Colonic mucosa (tissue), 4 donors: ENCODE measurements around the gene NOS1. TPM values are rescaled to one million over a fixed set of nuclear protein-coding genes. Genes with fewer than 3 reads are reported as not detected.

ENCODE experiments used
- DNase-seq: peaks from one replicate; pipeline ENCODE4 v3.0.0-alpha.2; 2020
- H3K27ac ChIP-seq: fragments of 200-600 bp; one replicate; pipeline ENCODE4 v1.8.0; 2021
- H3K27me3 ChIP-seq: fragments of 200-600 bp; one replicate; pipeline ENCODE4 v1.8.0; 2021
- H3K36me3 ChIP-seq: fragments of 200-600 bp; one replicate; pipeline ENCODE4 v1.8.0; 2021
- H3K4me1 ChIP-seq: fragments of 200-600 bp; one replicate; pipeline ENCODE4 v1.8.0; 2021; ENCODE audit warnings: mild to moderate bottlenecking
- H3K4me3 ChIP-seq: fragments of 200-600 bp; one replicate; pipeline ENCODE4 v1.8.0; 2021
- H3K9ac ChIP-seq, 2 donors: one replicate each; pipeline ENCODE4 v1.7.0; 2013; ENCODE audit warnings: control low read depth in 2 of 2, low read depth in 2 of 2, low read length in 2 of 2
- H3K9me3 ChIP-seq: fragments of 200-600 bp; one replicate; pipeline ENCODE4 v1.8.0; 2021
- CTCF ChIP-seq: fragments of 200-600 bp; IDR thresholded peaks from one replicate; pipeline ENCODE4 v1.8.0; 2022; ENCODE audit warnings: antibody characterized with exemption, mild to moderate bottlenecking
- intact Hi-C: fragments of 100-400 bp; cut with DNase I; formaldehyde crosslinking; loops from one replicate; pipeline ENCODE4 v1.14.1; 2022
- total RNA-seq, 2 donors: library from RNA; stranded (reverse); fragmentation: NEBNext Ultra II Directional in 1 of 2; extraction: Animal tissue kit (Norgen Biotek cat#: 25700) in 1 of 2; gene quantifications; one replicate each; pipeline ENCODE4 v1.2.1, GENCODE V29; 2021
- donor health status: healthy.
- donor health status: DM: no; HTN: no; CAD: no.
- donor health status: DM: no; HTN: no; CAD: no.

Gene NOS1
- total RNA-seq, 2 donors from 2014 or later, result 0.07 to 1.9 TPM

- no peaks in the 10 kb centered on the region for H3K36me3 ChIP-seq
- TF ChIP-seq CTCF, result no peak
- intact Hi-C loops, result no loop called here
- no peaks in the 10 kb centered on the region for H3K27me3 ChIP-seq
- no peaks in the 10 kb centered on the region for H3K4me1 ChIP-seq
- no peak overlapping the region for H3K27ac ChIP-seq
- no peaks in the 10 kb centered on the region for H3K9me3 ChIP-seq
- no peak overlapping the region for H3K9ac ChIP-seq
- H3K4me3 ChIP-seq, result no peak overlapping the region
- DNase-seq, result no peak
These were observed 68.7 kb downstream of the NOS1 start for GRCh38 chr12:117292688-117293087.

- Histone ChIP-seq H3K9me3 (no peaks in the 10 kb centered on the region), H3K36me3 (no peaks in the 10 kb centered on the region), H3K4me1 (no peaks in the 10 kb centered on the region), H3K9ac (no peak overlapping the region), H3K27me3 (no peaks in the 10 kb centered on the region), H3K4me3 (no peak overlapping the region), H3K27ac (no peak overlapping the region)
- TF ChIP-seq CTCF, result no peak
- DNase-seq, result no peak
- intact Hi-C loops, result no loop called here
These were observed 77.3 kb downstream of the NOS1 start for GRCh38 chr12:117284140-117284539.

GRCh38 chr12:117282490-117282889 lies 78.9 kb downstream of the NOS1 start:
- no peak for TF ChIP-seq CTCF
- no peak overlapping the region for H3K4me3 ChIP-seq
- no peaks in the 10 kb centered on the region for H3K27me3 ChIP-seq
- intact Hi-C loops, result no loop called here
- H3K9me3 ChIP-seq, result no peaks in the 10 kb centered on the region
- no peak overlapping the region for H3K27ac ChIP-seq
- no peak for DNase-seq
- H3K4me1 ChIP-seq, result no peaks in the 10 kb centered on the region
- H3K9ac ChIP-seq, result no peak overlapping the region
- H3K36me3 ChIP-seq, result no peaks in the 10 kb centered on the region

- intact Hi-C loops, result no loop called here
- Histone ChIP-seq H3K4me1 (no peaks in the 10 kb centered on the region), H3K4me3 (no peak overlapping the region), H3K36me3 (no peaks in the 10 kb centered on the region), H3K9me3 (no peaks in the 10 kb centered on the region), H3K9ac (no peak overlapping the region), H3K27ac (no peak overlapping the region), H3K27me3 (no peaks in the 10 kb centered on the region)
- no peak for DNase-seq
- TF ChIP-seq CTCF, result no peak
These were observed 81.3 kb downstream of the NOS1 start for GRCh38 chr12:117280019-117280680.

- TF ChIP-seq CTCF, result no peak
These were observed 81.8 kb downstream of the NOS1 start for GRCh38 chr12:117279606-117280005.

More at GRCh38 chr12:117279606-117280005, 81.8 kb downstream of the NOS1 start:
- no peak for DNase-seq
- H3K27ac ChIP-seq, result no peak overlapping the region
- no peaks in the 10 kb centered on the region for H3K27me3 ChIP-seq
- intact Hi-C loops, result no loop called here
- H3K9ac ChIP-seq, result no peak overlapping the region
- H3K4me1 ChIP-seq, result no peaks in the 10 kb centered on the region
- H3K4me3 ChIP-seq, result no peak overlapping the region
- no peaks in the 10 kb centered on the region for H3K36me3 ChIP-seq
- H3K9me3 ChIP-seq, result no peaks in the 10 kb centered on the region
